ENCODE measurements around the gene PRR4.

PRR4 gene, protein sequence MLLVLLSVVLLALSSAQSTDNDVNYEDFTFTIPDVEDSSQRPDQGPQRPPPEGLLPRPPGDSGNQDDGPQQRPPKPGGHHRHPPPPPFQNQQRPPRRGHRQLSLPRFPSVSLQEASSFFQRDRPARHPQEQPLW

DNA sequence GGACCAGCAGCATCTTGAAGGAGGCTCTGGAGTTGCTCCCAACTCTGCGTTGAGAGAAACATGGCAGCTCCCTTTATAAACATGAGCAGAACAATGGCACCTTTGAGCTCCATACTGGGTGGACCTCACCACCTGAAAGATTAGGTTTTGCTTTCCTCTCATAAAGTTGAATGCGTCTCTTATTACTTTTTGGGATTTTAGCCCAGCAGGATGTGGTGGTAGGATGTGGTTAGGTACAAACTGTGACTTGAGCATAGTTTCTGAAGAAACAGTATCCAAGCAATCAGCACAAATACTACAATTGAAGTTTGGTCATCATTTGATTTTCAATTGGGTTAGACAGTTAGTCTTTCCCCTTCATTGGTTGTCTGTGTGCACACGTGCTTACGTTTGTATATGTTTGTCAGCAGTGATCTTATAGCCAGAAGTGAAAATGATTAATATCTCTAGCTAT is at the start of gene PRR4:
TSS of gene PRR4 (minus strand) at position 51 of the 454 bp plus-strand sequence. CDS start at position 13, 38 bp downstream.
- DNase-seq (ENCODE audit: low read depth): no peak

DNA sequence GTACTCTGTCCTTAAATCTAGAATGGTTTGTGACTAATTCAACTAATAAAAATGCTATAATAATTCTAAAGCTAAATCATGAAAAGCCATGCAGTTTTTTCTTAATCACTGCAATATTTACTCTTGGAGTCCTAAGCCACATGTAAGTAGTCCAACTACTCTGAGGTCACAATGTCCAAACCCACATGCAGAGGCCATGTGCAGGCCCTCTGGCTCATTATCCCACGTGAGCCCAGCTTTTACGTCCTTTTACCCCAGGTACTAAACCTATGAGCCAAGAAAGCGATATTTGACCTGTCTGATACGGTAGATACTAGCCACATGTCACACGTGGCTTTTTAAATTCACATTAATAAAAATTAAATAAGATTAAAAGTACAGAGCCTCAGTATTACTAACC is 47.6 kb upstream of the PRR4 start:
- DNase-seq (ENCODE audit: low read depth): no peak

DNA sequence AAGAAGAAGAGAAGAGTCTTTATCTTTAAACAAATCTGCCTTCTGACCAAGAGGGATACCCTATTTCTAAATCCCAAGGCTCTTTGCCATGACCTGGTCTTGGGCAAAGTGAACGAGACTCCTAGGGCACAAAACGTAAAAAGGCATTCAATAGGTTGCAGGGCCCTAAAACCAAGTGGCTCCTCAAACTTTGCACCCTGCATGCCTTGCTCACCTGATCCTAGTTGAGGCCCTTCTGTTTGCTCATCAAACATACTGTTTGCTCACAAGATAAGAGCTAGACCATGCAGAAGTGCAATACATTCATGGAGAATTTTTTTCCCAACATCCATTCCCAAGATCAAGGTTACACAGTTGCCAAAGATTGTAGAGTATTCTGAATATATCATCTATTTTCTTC is 42.7 kb upstream of the PRR4 start:
- DNase-seq (ENCODE audit: low read depth): no peak

DNA sequence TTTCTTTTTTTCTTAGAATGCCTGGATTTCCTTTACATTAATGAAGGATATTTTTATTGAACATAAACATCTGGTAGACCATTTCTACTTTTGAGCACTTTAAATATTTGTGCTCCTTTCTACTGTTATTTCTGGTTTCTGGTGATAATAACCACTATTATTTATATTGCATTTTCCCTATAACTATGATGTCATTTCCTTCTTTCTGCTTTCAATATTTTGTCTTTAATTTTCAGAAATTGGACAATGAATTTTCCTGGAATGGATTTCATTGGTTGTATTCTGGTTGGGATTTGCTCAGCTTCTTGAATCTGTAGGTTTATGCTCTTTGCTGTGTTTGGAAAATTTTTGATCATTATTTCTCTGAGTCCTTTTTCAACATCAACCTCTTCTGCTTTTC is 40.0 kb upstream of the PRR4 start:
- DNase-seq (ENCODE audit: low read depth): no peak

DNA sequence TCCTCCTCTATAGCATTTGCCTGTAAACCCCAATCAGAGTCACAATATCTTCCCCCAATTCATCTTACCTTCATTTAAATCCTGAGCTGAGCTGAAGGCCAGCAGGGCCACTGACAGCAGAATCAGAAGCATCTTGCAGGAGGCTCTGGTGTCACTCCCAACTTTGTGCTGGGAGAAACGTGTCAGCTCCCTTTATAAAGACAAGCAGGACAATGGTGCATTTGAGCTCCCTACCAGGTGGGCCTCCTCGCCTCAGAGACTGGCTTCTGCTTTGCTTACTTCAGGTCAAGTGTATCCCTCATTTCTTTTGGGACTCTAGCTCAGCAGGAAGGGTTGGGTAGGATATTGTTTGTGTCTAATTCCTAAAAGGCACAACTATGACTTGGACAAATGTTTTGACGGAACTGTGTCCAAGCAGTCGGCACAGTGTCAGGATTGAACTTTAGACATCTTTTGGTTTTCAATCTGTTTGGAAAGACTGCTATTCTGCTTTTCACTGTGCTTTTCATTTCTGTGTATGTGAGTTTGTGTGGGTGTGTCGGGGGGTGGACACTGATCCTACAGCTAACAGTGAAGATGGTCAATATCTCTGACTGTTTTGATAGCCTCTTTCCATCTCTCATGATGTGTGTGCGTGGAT is 34.9 kb upstream of the PRR4 start, which contains the start of gene PRH1:
TSS of gene PRH1 (minus strand) at position 170 of the 640 bp plus-strand sequence. CDS start at position 132, 38 bp downstream.
- no peak for DNase-seq (ENCODE audit: low read depth)

DNA sequence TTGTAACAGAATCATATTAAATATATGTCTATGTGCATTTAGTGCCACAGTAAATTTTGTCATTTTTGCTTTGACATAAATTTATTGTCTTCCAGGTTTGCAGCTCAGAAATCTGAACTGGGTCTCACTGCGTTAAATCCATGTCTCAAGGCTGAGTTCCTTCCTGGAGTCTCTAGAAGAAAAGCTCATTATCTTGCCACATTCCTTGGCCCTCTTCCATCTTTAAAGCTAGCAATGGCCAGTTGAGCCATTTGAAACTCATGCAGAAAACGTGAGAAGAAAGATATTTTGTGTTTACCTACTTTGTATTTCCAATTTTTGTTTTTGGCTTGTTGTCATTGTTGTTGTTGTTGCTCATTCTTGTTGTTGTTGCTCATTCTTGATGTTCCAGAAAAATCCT is 24.1 kb upstream of the PRR4 start:
- DNase-seq (ENCODE audit: low read depth): no peak

DNA sequence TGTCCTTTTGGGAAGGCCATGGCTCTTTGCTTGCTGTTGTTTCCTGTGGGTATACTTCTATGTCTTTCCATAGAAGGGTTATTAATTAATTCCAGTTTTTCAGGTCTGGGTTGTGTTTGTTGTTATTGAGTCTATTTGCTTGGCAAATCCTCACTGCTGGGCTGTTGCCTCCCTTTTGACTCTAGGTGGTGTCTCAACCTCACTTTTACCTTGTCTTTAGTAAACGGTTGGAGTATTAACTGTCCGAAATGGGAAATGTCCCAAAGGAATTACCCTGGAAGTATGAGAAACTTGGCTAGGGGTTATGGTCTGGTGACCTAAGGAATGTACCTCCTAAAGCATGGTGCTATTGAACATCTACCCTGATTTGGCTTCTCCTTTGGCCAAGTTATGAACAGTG is 18.1 kb upstream of the PRR4 start:
- DNase-seq (ENCODE audit: low read depth): no peak

DNA sequence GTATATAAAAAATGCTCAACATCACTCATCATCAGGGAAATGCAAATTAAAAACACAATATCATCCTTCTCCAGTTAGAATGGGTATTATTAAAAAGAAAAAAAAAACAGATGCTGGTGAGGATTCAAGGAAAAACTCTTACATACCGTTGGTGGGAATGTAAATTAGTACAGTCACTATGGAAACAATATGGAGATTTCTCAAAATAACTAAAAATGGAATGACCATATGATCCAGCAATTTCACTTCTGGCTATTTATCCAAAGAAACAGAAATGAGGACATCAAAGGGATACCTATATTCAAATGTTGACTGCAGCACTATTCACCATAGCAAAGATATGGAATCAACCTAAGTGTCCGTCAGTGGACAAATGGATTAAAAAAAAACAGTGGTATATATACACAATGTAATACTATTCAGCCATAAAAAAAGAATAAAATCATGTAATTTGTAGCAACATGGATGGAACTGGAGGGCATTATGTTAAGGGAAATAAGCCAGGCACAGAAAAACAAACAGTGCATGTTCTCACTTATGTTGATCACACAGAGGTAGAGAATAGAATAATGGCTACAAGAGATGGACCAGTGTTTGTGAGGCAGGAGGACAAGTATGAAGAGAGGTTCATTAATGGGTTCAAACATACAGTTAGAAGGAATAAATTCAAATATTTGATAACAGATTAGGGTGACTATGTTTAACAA is 14.4 kb upstream of the PRR4 start:
- DNase-seq (ENCODE audit: low read depth): no peak

DNA sequence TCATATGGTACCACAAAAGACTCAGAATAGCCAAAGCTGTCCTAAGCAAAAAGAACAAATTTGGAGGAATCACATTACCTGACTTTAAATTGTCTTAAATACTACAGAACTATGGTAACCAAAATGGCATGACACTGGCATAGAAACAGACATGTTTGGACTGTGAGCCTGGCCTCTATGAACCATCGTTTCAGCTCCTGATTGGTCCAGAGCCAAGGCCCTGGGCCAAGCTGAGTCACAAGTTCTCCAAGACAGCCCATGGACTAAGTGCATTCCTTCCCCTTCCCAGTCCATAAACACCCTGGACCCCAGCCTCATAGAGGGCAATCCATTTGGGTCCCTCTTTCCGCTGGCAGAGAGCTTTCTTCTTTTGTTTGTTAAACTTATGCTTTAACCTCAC is 12.1 kb upstream of the PRR4 start:
- no peak for DNase-seq (ENCODE audit: low read depth)

DNA sequence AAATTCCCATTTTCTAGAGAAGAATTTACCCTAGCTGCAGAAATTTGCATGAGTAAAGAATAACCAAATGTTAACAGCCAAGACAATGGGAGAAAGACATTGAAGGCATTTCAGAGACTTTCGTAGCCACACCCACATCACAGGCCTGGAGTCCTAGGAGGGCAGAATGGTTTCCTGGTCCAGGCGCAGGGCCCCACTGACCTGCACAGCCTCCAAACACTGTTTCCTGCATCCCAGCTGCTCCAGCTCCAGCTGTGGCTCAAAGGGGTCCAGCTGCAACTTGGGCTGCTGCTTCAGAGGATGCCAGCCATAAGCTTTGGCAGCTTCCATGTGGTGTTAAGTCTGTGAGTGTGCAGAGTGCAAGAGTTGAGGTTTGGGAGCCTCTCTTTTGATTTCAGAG is 6.5 kb upstream of the PRR4 start:
- no peak for DNase-seq (ENCODE audit: low read depth)

DNA sequence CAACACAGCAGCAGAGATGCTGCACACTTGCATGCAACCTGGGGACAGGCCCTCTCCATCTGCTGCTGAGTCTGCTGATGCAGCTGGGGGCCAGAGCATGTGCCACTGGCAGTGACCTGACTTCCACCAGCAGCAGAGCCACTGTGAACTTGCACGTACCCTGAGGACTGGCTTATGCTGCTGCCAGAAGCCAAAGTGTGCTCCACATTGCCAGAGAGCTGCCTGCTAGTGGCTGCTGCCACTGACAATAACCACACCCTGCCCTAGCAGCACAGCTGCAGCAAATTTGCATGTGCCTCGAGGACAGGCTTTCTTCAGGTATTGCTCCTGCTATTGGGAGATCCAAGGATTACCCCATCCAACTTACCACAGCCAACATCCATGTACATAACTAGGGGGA is 4.5 kb upstream of the PRR4 start:
- DNase-seq (ENCODE audit: low read depth): no peak

DNA sequence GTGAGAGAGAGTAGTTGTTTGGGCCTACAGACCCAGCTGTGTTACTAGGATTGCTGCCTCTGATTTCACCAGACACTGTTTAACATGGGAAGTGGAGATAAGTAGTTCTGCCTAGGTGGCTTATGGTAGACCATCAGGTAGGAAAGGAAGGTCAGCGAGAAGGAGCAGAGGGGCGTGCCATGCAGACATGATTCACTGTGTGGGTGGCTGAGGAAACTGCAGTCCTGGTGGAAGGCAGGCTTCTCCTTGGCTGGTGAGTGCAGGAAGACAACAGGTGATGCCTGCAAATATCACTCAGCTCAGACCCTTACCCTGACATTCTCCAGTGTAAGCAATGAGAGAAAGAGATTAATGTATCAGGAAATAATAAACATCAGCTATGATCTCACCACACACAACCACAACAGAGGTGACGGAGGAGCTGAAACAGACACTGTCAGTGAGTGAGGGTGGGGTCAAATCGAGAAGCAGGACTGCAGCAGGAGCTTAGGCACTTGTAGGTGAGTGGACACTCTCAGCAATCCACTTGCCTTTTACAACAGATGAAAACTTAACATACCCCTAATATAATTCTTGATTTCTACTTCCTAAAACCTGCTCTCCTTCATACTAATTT is 2.1 kb upstream of the PRR4 start:
- no peak for DNase-seq (ENCODE audit: low read depth)

DNA sequence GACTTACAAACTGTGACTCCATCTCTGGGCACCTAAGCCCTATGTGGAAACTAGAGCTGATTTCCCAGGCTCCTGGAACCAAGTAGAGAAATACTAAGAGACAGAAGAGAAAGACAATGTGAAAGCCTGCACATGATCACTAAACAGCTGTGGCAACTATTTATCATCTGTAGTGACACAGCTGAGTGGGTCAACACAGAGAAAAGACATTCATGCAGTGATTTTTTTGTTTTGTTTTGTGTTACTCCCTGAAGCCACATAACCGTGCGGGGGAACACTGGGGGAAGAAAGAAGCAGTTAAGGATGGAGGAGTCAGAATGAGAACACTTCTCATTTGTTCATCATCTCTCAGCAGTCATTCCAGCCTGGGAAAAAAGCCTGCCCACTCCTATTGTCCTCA is 1.5 kb downstream of the PRR4 start:
- no peak for DNase-seq (ENCODE audit: low read depth)

DNA sequence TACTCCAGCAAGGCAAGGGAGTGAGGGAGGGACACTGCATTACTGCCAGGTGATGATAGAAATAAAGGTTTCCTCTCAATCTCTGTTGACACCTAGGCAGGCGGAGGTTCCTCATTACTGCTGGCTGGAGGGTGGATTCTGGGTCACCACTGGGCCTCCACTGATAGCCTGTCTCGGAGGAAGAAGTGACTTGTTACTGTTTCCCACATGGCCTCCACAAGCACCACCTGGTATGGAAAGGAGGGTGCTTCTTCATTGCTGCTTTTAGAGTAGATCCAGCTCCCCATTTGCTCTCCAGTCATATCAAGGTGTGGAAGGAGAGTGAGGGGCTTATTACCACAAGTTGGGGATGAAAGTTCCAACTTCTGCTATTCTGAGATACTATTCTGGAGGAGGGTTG is 6.4 kb downstream of the PRR4 start:
- no peak for DNase-seq (ENCODE audit: low read depth)

DNA sequence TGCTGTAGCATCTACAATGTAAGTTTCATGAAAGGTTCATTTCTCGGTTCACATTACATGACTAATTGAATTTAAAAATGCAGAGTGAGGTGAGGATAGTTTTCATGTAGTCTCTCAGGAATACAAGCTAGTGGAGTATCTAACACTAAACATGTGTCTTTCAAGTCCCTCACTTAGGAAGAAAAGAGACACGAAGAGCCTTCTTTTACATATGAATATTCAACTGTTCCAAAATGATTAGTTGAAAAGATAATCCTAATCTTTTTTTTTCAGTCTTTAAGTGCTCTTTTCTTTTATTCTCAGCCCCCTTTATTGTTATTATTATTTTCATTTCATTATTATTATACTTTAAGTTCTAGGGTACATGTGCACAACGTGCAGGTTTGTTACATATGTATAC is 10.8 kb downstream of the PRR4 start:
- DNase-seq (ENCODE audit: low read depth): no peak

DNA sequence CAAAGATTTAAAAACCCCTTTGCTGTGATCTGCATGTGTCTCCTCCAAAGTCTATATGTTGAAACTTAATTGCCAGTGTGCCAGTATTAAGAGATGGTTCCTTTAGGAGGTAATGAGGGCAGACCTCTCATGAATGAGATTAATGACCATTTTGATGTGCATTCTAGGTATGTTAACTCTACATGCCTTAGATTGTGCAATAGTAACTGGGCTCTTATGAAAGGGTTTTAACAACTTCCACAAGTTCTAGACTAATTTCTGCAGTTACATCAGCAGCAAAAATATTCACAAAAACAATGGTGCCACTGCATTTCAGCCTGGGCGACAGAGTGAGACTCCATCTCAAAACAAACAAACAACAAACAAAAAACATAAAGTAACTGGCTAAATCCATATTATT is 19.3 kb downstream of the PRR4 start:
- DNase-seq (ENCODE audit: low read depth): no peak

DNA sequence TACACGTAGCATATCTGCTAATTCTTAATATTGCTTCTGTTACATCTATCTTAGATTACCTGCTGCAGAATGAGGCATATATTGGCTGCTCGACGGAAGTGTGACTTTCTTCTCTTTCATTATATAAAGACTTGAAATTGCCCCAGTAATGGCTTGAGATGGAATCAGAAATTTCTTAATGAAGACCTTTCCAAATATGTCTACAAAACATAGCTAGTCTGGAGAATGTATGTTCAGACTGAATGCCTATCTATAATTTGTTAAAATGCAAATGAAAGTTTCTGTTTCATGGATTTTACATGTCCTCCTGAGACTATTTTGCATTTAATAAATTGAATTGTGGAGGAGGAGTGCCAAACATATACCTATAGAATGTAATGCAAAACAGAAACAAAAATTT is 23.0 kb downstream of the PRR4 start, which contains the start of gene TAS2R10:
TSS of gene TAS2R10 (minus strand) at position 101 of the 400 bp plus-strand sequence. CDS start at position 12, 89 bp downstream.
- no peak for DNase-seq (ENCODE audit: low read depth)

DNA sequence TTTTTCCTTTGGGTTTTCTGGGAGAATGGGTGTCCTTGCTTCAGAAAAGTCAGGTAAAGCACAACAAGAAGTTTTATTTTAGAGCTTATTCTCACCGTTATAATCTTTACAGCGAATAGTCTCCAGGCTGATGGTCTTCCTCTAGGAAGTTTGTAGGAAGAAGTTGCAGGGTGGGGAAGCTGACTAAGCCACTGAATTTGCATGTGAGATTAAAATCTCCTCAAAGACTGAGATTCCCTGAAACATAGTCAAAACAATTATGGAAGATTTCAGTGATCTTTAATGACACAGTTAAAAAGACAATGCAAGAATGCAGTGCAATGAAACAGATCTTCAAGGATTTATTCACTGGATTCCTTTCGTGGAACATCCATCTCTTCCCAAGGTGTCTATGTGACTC is 24.3 kb downstream of the PRR4 start:
- no peak for DNase-seq (ENCODE audit: low read depth)

DNA sequence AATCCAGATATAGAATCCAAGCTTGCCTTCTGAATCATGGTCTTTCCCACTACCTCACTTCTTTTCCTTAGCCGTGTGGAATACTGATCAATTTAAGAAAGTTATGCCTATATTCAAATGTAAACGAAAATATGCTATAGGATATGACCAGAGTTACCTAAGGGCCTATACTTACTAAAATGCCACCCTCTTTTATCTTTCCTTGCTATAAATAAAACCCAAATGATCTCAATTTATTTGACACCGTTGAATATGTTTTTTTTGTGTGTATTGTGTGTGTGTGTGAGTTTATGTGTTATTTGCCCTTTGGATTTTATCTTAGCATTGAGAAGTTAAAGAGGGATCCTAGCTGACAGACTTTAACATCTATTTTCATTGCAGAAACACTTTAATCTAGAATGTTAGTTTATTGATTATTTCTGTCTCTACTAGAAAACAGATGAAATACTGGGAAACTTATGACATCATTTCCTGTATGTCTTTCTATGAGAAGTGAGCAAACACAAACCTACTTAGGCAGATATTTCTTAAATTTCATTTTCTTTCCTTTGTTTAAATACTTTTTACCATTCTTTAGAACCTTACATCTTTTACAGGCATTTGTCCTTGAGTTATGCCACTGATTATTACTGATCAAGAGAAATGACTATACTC is 37.3 kb downstream of the PRR4 start:
- DNase-seq (ENCODE audit: low read depth): no peak

DNA sequence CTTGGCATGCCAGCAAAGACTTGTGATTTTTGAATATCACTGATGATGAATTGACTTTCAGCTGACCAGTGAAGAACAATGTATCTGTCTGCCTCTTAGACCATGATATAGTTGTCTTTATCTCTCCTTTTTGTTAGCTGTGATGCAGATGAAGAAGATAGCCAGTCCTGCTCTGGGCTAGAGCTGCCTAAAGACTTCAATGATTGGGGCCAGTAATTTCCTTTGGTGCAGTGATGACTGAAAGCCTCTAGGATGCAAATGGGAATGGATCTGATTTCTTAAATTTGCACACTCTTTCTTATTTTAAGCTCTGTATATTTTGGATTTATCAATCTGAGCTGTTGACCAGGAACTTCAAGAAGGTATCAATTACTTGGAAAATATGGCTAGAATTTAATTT is 39.2 kb downstream of the PRR4 start, which contains the start of gene TAS2R9:
TSS of gene TAS2R9 (minus strand) at position 101 of the 400 bp plus-strand sequence. CDS start at position 8, 93 bp downstream.
- no peak for DNase-seq (ENCODE audit: low read depth)

DNA sequence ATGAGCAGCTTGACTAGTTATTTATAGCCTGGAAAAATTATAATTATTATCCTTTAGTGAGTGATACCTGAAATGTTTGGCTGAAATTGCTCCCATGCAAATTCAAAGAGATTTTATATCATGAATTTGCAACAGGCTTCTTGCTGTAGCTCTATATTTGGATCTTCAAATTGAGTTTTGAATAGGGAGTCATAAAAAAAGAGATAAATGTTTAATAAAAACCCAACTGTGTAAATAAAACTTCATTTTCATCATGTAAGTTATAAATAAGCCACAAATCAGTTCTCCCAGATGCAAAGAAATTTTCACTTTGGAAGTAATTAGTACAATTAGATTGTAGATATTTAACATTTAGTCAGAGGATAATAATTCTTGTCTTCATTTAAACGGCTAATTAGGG is 42.1 kb downstream of the PRR4 start, which contains the start of gene TAS2R8:
TSS of gene TAS2R8 (minus strand) at position 101 of the 400 bp plus-strand sequence. CDS start 306 bp downstream, outside the sequence.
- no peak for DNase-seq (ENCODE audit: low read depth)

DNA sequence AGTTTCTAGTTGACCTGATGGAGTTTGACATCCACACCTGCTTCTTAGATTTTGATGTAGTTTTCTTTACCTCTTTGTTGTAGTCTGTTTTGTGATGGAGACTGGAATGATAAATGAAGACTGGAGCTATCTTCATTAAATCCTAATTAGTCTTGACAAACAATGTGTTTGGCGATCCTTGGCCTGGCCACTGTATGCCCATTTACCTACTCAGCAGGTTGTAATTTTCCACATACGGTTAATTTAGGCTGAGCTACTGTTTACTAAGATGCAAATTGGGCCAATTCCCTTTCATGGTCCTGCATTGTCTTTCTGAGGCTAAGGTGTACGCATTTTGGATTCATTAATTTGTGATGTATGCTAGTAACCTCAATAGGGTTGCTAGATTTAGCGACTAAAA is 46.7 kb downstream of the PRR4 start, which contains the start of gene TAS2R7:
TSS of gene TAS2R7 (minus strand) at position 41 of the 400 bp plus-strand sequence. CDS start 57 bp downstream, outside the sequence.
- DNase-seq (ENCODE audit: low read depth): no peak

All from fibroblast of the conjunctiva (primary cell).